ENCODE results near the gene CAMK2B.

CAMK2B gene

GRCh38 chr7:44267719-44268421 lies 57.5 kb downstream of the CAMK2B start:
- in situ Hi-C loops (cut with MboI; ENCODE audit: low pct_unique_long_range_greater_than_20kb, low sequenced_read_pairs, unreplicated experiment) = no loop called here
- no peak for DNase-seq (ENCODE audit: low spot score)
- TF ChIP-seq CTCF (IDR thresholded peaks at IDR 0.05; ENCODE audit: extremely low read depth, insufficient read depth, missing control alignments) = no peak

- no peak for TF ChIP-seq CTCF (IDR thresholded peaks at IDR 0.05; ENCODE audit: extremely low read depth, insufficient read depth, missing control alignments)
- no peak for DNase-seq (ENCODE audit: low spot score)
- in situ Hi-C loops (cut with MboI; ENCODE audit: low pct_unique_long_range_greater_than_20kb, low sequenced_read_pairs, unreplicated experiment) = no loop called here
Measured at GRCh38 chr7:44267178-44267577, 58.2 kb downstream of the CAMK2B start.

- no peak for DNase-seq (ENCODE audit: low spot score)
- TF ChIP-seq CTCF (IDR thresholded peaks at IDR 0.05; ENCODE audit: extremely low read depth, insufficient read depth, missing control alignments) = no peak
- in situ Hi-C loops (cut with MboI; ENCODE audit: low pct_unique_long_range_greater_than_20kb, low sequenced_read_pairs, unreplicated experiment) = no loop called here
Measured at GRCh38 chr7:44266526-44266925, 58.9 kb downstream of the CAMK2B start.

- DNase-seq (ENCODE audit: low spot score) = no peak
- no peak for TF ChIP-seq CTCF (IDR thresholded peaks at IDR 0.05; ENCODE audit: extremely low read depth, insufficient read depth, missing control alignments)
- in situ Hi-C loops (cut with MboI; ENCODE audit: low pct_unique_long_range_greater_than_20kb, low sequenced_read_pairs, unreplicated experiment) = no loop called here
Measured at GRCh38 chr7:44265728-44266127, 59.7 kb downstream of the CAMK2B start.

GRCh38 chr7:44264221-44264931 lies 61.0 kb downstream of the CAMK2B start:
- in situ Hi-C loops (cut with MboI; ENCODE audit: low pct_unique_long_range_greater_than_20kb, low sequenced_read_pairs, unreplicated experiment) = no loop called here
- no peak for DNase-seq (ENCODE audit: low spot score)
- no peak for TF ChIP-seq CTCF (IDR thresholded peaks at IDR 0.05; ENCODE audit: extremely low read depth, insufficient read depth, missing control alignments)

GRCh38 chr7:44263326-44264082 lies 61.9 kb downstream of the CAMK2B start:
- no peak for DNase-seq (ENCODE audit: low spot score)
- in situ Hi-C loops (cut with MboI; ENCODE audit: low pct_unique_long_range_greater_than_20kb, low sequenced_read_pairs, unreplicated experiment) = no loop called here
- no peak for TF ChIP-seq CTCF (IDR thresholded peaks at IDR 0.05; ENCODE audit: extremely low read depth, insufficient read depth, missing control alignments)

All from GM13977 (cell line).